22Rv1 (cell line): ENCODE results near the gene KCNH8.

Experiments used
- CTCF ChIP-seq: fragments of 450-650 bp; IDR thresholded peaks from 2 replicates; pipeline ENCODE4 v1.5.1; 2017; ENCODE audit warnings: mild to moderate bottlenecking
- ZFX ChIP-seq: fragments of 450-650 bp; IDR thresholded peaks from 2 replicates; pipeline ENCODE4 v1.6.1; 2017; ENCODE audit warnings: antibody characterized with exemption, borderline replicate concordance

- TF ChIP-seq CTCF (no peak), ZFX (no peak)
Measured at GRCh38 chr3:19342389-19342788, 194.1 kb downstream of the KCNH8 start.
